CD8-positive, alpha-beta memory T cell (primary cell): ENCODE measurements around the gene SRBD1. TPM values are rescaled to one million over a fixed set of nuclear protein-coding genes. Genes with fewer than 3 reads are reported as not detected.

Source experiments
- CTCF ChIA-PET: fragments of 350-600 bp; sonication (Branson Sonifier 250); formaldehyde crosslinking; loops from one replicate; lab custom pipeline; 2021; ENCODE audit warnings: antibody characterized with exemption; lab: Charles Lee
- POLR2A ChIA-PET: fragments of 350-600 bp; sonication (Branson Sonifier 250); formaldehyde crosslinking; loops from one replicate; lab custom pipeline; 2021; ENCODE audit warnings: antibody characterized with exemption; lab: Charles Lee
- DNase-seq, 5 donors: peaks; one replicate each; pipeline versions ENCODE4 v3.0.0 to v3.0.0-alpha.2; 2020 to 2022; ENCODE audit warnings: mixed read lengths in 1 of 5
- H3K27ac ChIP-seq: one replicate; pipeline ENCODE4 v1.7.0; 2013; ENCODE audit warnings: low read depth, mild to moderate bottlenecking, low read length, moderate library complexity
- H3K27me3 ChIP-seq: 2 replicates; pipeline ENCODE4 v1.7.0; 2013; ENCODE audit warnings: low read length, mild to moderate bottlenecking; ENCODE audit not compliant: insufficient read depth, poor library complexity, severe bottlenecking
- H3K36me3 ChIP-seq: 2 replicates; pipeline ENCODE4 v1.7.0; 2013; ENCODE audit warnings: mild to moderate bottlenecking, low read length, moderate library complexity; ENCODE audit not compliant: insufficient read depth
- H3K4me1 ChIP-seq: 2 replicates; pipeline ENCODE4 v1.7.0; 2013; ENCODE audit warnings: mild to moderate bottlenecking, low read length, moderate library complexity; ENCODE audit not compliant: insufficient read depth
- H3K4me3 ChIP-seq: 2 replicates; pipeline ENCODE4 v1.7.0; 2013; ENCODE audit warnings: mild to moderate bottlenecking, low read length
- H3K9me3 ChIP-seq: 2 replicates; pipeline ENCODE4 v1.7.0; 2013; ENCODE audit warnings: mild to moderate bottlenecking, low read length
- H3K27ac Mint-ChIP-seq, 8 donors: one replicate each; pipeline ENCODE4 v1.8.0; 2020 to 2021; ENCODE audit warnings: mixed read lengths in 8 of 8, mild to moderate bottlenecking in 6 of 8, inconsistent platforms in 3 of 8, moderate library complexity in 3 of 8
- H3K27me3 Mint-ChIP-seq, 2 donors: one replicate each; pipeline ENCODE4 v1.8.0; 2020 to 2021; ENCODE audit warnings: mixed read lengths in 2 of 2, mild to moderate bottlenecking in 1 of 2, moderate library complexity in 1 of 2
- H3K36me3 Mint-ChIP-seq, 3 donors: one replicate each; pipeline ENCODE4 v1.8.0; 2020 to 2021; ENCODE audit warnings: mixed read lengths in 3 of 3, inconsistent platforms in 1 of 3, mild to moderate bottlenecking in 1 of 3
- H3K4me1 Mint-ChIP-seq, 3 donors: one replicate each; pipeline ENCODE4 v1.8.0; 2020 to 2021; ENCODE audit warnings: mixed read lengths in 3 of 3, inconsistent platforms in 1 of 3, mild to moderate bottlenecking in 1 of 3
- H3K4me3 Mint-ChIP-seq, 7 donors: one replicate each; pipeline ENCODE4 v1.8.0; 2020 to 2021; ENCODE audit warnings: mixed read lengths in 7 of 7, mild to moderate bottlenecking in 6 of 7, moderate library complexity in 4 of 7, inconsistent platforms in 2 of 7
- H3K9me3 Mint-ChIP-seq, 5 donors: one replicate each; pipeline ENCODE4 v1.8.0; 2020 to 2022; ENCODE audit warnings: mixed read lengths in 5 of 5, mild to moderate bottlenecking in 3 of 5, moderate library complexity in 2 of 5, inconsistent platforms in 1 of 5
- polyA plus RNA-seq: library from polyadenylated mRNA; unstranded; fragments of 300-500 nt; fragmentation: Illumina TruSeq; gene quantifications from one replicate; pipeline ENCODE4 v1.2.3, GENCODE V29; 2021
- total RNA-seq, 2 experiments: library from RNA; stranded (reverse); gene quantifications; one replicate each; pipeline ENCODE4 v1.2.3, GENCODE V29; 2021

Gene SRBD1
- total and polyA plus RNA-seq, 3 experiments from 2014 or later, result 12.7 to 18.9 (median 18.1) TPM

GRCh38 chr2:45497355-45497754 lies 113.7 kb downstream of the SRBD1 start:
- Mint-ChIP-seq H3K4me3 (no peak overlapping the region), H3K27ac (peak overlapping the region in 5 of 8 donors; percentile 18 to 47 (median 37)), H3K36me3 (peaks cover 5 to 7% (median 6%) of the 10 kb centered on the region in 3 donors), H3K27me3 (no peaks in the 10 kb centered on the region), H3K4me1 (peaks cover 4 to 13% (median 6%) of the 10 kb centered on the region in 3 donors), H3K9me3 (peaks cover 0 to 3% (median 0%) of the 10 kb centered on the region in 5 donors)
- DNase-seq, result no peak
- no peak overlapping the region for H3K4me3 ChIP-seq
- no peak overlapping the region for H3K27ac ChIP-seq
- ChIA-PET CTCF (no interaction called here), POLR2A (no interaction called here)
- no peaks in the 10 kb centered on the region for H3K4me1 ChIP-seq
- no peaks in the 10 kb centered on the region for H3K9me3 ChIP-seq
- H3K27me3 ChIP-seq, result no peaks in the 10 kb centered on the region
- H3K36me3 ChIP-seq, result no peaks in the 10 kb centered on the region

- Histone ChIP-seq H3K4me3 (no peak overlapping the region), H3K9me3 (no peaks in the 10 kb centered on the region), H3K27ac (no peak overlapping the region), H3K36me3 (no peaks in the 10 kb centered on the region), H3K4me1 (no peaks in the 10 kb centered on the region), H3K27me3 (no peaks in the 10 kb centered on the region)
- ChIA-PET CTCF (interaction anchor here (1.4 kb wide), 1 partner anchor 516 kb away, joined by 4 read pairs; no protein-coding TSS in a partner anchor), POLR2A (no interaction called here)
- H3K36me3 Mint-ChIP-seq, result peaks cover 3 to 4% (median 4%) of the 10 kb centered on the region in 3 donors
- DNase-seq, result no peak
- H3K27me3 Mint-ChIP-seq, result no peaks in the 10 kb centered on the region
- peaks cover 4 to 13% (median 6%) of the 10 kb centered on the region in 3 donors for H3K4me1 Mint-ChIP-seq
- no peak overlapping the region for H3K4me3 Mint-ChIP-seq
- H3K9me3 Mint-ChIP-seq, result no peaks in the 10 kb centered on the region
- H3K27ac Mint-ChIP-seq, result peak overlapping the region in 4 of 8 donors; percentile 18 to 40 (median 34)
Observed at GRCh38 chr2:45496869-45497268, 114.2 kb downstream of the SRBD1 start.

GRCh38 chr2:45494978-45495293 lies 116.1 kb downstream of the SRBD1 start:
- peaks cover 0 to 2% (median 2%) of the 10 kb centered on the region in 3 donors for H3K36me3 Mint-ChIP-seq
- peaks cover 4 to 13% (median 6%) of the 10 kb centered on the region in 3 donors for H3K4me1 Mint-ChIP-seq
- peak overlapping the region in 3 of 8 donors; percentile 24 to 62 (median 56) for H3K27ac Mint-ChIP-seq

DNA sequence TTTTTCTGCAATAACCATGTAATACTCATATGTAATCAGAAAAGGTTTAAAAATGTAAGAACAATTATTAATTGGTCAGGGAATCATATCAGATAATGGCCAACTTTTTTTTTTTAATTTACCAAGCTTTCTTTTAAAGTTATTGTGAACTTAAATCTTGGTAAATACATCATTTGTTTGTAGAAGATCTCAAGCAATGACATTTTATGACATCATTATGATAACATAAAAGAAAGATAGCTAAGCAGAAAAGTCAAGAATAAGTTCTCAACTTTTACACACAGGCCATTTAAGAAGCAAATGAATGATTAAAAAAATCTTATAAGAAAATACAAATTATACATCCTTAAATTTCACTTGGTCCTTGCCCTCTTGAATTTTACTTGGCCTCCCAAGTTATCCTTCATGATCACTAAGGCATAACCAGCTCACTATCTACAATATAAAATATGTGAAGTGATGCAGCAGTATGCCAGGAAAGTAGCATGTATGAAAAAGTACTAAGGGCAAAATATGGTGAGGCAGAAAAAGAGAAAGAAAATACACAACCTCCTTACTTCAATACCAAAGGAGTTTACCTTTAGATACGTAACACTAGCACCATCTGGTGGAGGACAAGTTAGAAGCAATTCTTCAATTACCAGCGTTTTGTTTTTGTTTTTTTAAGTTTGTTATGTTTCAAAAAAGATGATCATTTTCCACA lies 116.6 kb downstream of the SRBD1 start:
- peaks cover 4 to 13% (median 6%) of the 10 kb centered on the region in 3 donors for H3K4me1 Mint-ChIP-seq
- POLR2A ChIA-PET, result no interaction called here
- Histone ChIP-seq H3K9me3 (no peaks in the 10 kb centered on the region), H3K4me3 (no peak overlapping the region), H3K27me3 (no peaks in the 10 kb centered on the region), H3K27ac (no peak overlapping the region), H3K36me3 (no peaks in the 10 kb centered on the region), H3K4me1 (no peaks in the 10 kb centered on the region)
- CTCF ChIA-PET, result interaction anchor here (0.9 to 3.3 kb wide), 5 partner anchors 23 to 1450 kb away, joined by 3 to 26 read pairs (median 3); no protein-coding TSS in a partner anchor
- no peaks in the 10 kb centered on the region for H3K9me3 Mint-ChIP-seq
- H3K27ac Mint-ChIP-seq, result peak overlapping the region in 3 of 8 donors; percentile 24 to 62 (median 56)
- H3K27me3 Mint-ChIP-seq, result no peaks in the 10 kb centered on the region
- H3K36me3 Mint-ChIP-seq, result peaks cover 0 to 2% (median 2%) of the 10 kb centered on the region in 3 donors
- peak in 2 of 5 donors; percentile 17 to 32 for DNase-seq
- H3K4me3 Mint-ChIP-seq, result no peak overlapping the region

More at GRCh38 chr2:45494978-45495293, 116.1 kb downstream of the SRBD1 start:
- H3K4me3 Mint-ChIP-seq, result no peak overlapping the region
- no peaks in the 10 kb centered on the region for H3K36me3 ChIP-seq
- H3K27ac ChIP-seq, result no peak overlapping the region
- no peak for DNase-seq
- H3K27me3 ChIP-seq, result no peaks in the 10 kb centered on the region
- H3K9me3 Mint-ChIP-seq, result no peaks in the 10 kb centered on the region
- ChIA-PET POLR2A (no interaction called here), CTCF (interaction anchor here (0.9 to 3.3 kb wide), 4 partner anchors 23 to 514 kb away, joined by 3 to 26 read pairs (median 3); no protein-coding TSS in a partner anchor)
- no peaks in the 10 kb centered on the region for H3K9me3 ChIP-seq
- H3K4me3 ChIP-seq, result no peak overlapping the region
- no peaks in the 10 kb centered on the region for H3K27me3 Mint-ChIP-seq
- no peaks in the 10 kb centered on the region for H3K4me1 ChIP-seq

GRCh38 chr2:45484965-45485364 lies 126.1 kb downstream of the SRBD1 start:
- ChIA-PET POLR2A (no interaction called here), CTCF (no interaction called here)
- no peak overlapping the region for H3K27ac Mint-ChIP-seq

DNA sequence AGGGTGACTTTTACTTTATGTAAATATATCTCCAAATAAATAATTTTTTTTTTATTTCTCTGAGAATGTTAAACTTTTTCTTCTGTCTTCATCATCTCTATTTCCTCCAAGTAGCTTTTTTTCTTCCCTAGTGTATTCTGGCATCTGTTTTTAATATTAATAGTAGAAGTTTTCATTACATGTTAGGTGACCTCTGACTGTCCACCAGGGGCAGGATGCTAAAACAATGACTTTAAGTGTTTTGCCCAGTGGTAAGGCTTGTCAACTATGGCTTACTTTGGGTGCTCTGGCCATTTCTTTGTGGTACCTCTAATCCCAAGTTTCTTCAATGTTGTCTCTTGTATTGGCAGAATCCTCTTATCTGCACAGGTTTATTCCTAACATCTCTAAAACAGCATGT lies 127.1 kb downstream of the SRBD1 start:
- Histone ChIP-seq H3K9me3 (no peaks in the 10 kb centered on the region), H3K36me3 (peaks cover 3% of the 10 kb centered on the region), H3K27ac (no peak overlapping the region), H3K27me3 (no peaks in the 10 kb centered on the region), H3K4me1 (no peaks in the 10 kb centered on the region), H3K4me3 (no peak overlapping the region)
- Mint-ChIP-seq H3K36me3 (peaks cover 17 to 36% (median 28%) of the 10 kb centered on the region in 3 donors), H3K9me3 (no peaks in the 10 kb centered on the region), H3K4me3 (no peak overlapping the region), H3K27me3 (no peaks in the 10 kb centered on the region), H3K27ac (no peak overlapping the region), H3K4me1 (no peaks in the 10 kb centered on the region)
- DNase-seq, result no peak
- CTCF ChIA-PET, result no interaction called here
- POLR2A ChIA-PET, result no interaction called here

More at GRCh38 chr2:45484965-45485364, 126.1 kb downstream of the SRBD1 start:
- Mint-ChIP-seq H3K36me3 (peaks cover 14 to 33% (median 25%) of the 10 kb centered on the region in 3 donors), H3K4me1 (no peaks in the 10 kb centered on the region), H3K9me3 (no peaks in the 10 kb centered on the region), H3K27me3 (no peaks in the 10 kb centered on the region), H3K4me3 (no peak overlapping the region)
- no peak overlapping the region for H3K27ac ChIP-seq
- no peaks in the 10 kb centered on the region for H3K27me3 ChIP-seq
- H3K9me3 ChIP-seq, result no peaks in the 10 kb centered on the region
- no peak overlapping the region for H3K4me3 ChIP-seq
- no peaks in the 10 kb centered on the region for H3K4me1 ChIP-seq
- DNase-seq, result no peak
- no peaks in the 10 kb centered on the region for H3K36me3 ChIP-seq

- H3K4me1 ChIP-seq, result no peaks in the 10 kb centered on the region
- no peaks in the 10 kb centered on the region for H3K9me3 ChIP-seq
- H3K36me3 ChIP-seq, result peaks cover 7% of the 10 kb centered on the region
- no peak overlapping the region for H3K27ac Mint-ChIP-seq
- peaks cover 36 to 49% (median 40%) of the 10 kb centered on the region in 3 donors for H3K36me3 Mint-ChIP-seq
- no peak overlapping the region for H3K27ac ChIP-seq
- ChIA-PET CTCF (no interaction called here), POLR2A (no interaction called here)
- H3K4me3 ChIP-seq, result no peak overlapping the region
- no peaks in the 10 kb centered on the region for H3K4me1 Mint-ChIP-seq
- no peak overlapping the region for H3K4me3 Mint-ChIP-seq
- H3K9me3 Mint-ChIP-seq, result no peaks in the 10 kb centered on the region
- H3K27me3 ChIP-seq, result no peaks in the 10 kb centered on the region
- H3K27me3 Mint-ChIP-seq, result no peaks in the 10 kb centered on the region
- DNase-seq, result no peak
Observed at GRCh38 chr2:45477546-45477945, 133.5 kb downstream of the SRBD1 start.

GRCh38 chr2:45470531-45470930 lies 140.5 kb downstream of the SRBD1 start:
- CTCF ChIA-PET, result no interaction called here

More at GRCh38 chr2:45470531-45470930, 140.5 kb downstream of the SRBD1 start:
- no peak overlapping the region for H3K4me3 ChIP-seq
- no peaks in the 10 kb centered on the region for H3K9me3 Mint-ChIP-seq
- no peaks in the 10 kb centered on the region for H3K4me1 ChIP-seq
- H3K27me3 Mint-ChIP-seq, result no peaks in the 10 kb centered on the region
- POLR2A ChIA-PET, result no interaction called here
- H3K36me3 ChIP-seq, result no peaks in the 10 kb centered on the region
- no peaks in the 10 kb centered on the region for H3K27me3 ChIP-seq
- H3K4me3 Mint-ChIP-seq, result no peak overlapping the region
- H3K36me3 Mint-ChIP-seq, result peaks cover 16 to 18% (median 16%) of the 10 kb centered on the region in 3 donors
- H3K4me1 Mint-ChIP-seq, result peaks cover 0 to 5% (median 0%) of the 10 kb centered on the region in 3 donors
- peak overlapping the region in 1 of 8 donors; percentile 43 for H3K27ac Mint-ChIP-seq
- DNase-seq, result no peak
- no peaks in the 10 kb centered on the region for H3K9me3 ChIP-seq
- no peak overlapping the region for H3K27ac ChIP-seq
